H1 (cell line): ENCODE data around the gene UHRF2. TPM values are rescaled to one million over a fixed set of nuclear protein-coding genes. Genes with fewer than 3 reads are reported as not detected.

ENCODE experiments used
- CTCF ChIA-PET: fragments of 300-600 bp; sonication (Branson Sonifier 250); formaldehyde crosslinking; loops from one replicate; lab custom pipeline; 2021; ENCODE audit not compliant: partially characterized antibody; lab: Charles Lee
- POLR2A ChIA-PET: fragments of 300-600 bp; sonication (Branson Sonifier 250); formaldehyde crosslinking; loops from one replicate; lab custom pipeline; 2021; ENCODE audit warnings: inconsistent platforms; ENCODE audit not compliant: partially characterized antibody; lab: Charles Lee
- DNase-seq, 2 experiments: peaks; one replicate each; pipeline versions ENCODE4 v3.0.0 to v3.0.0-alpha.2; 2010 to 2022; ENCODE audit warnings: low spot score in 2 of 2, low read depth in 1 of 2, mixed read lengths in 1 of 2
- FAIRE-seq: peaks from 2 replicates; lab custom pipeline; 2011; peaks lifted over from hg19 to GRCh38; lab: Jason Lieb, UNC
- H2AFZ ChIP-seq: 2 replicates; pipeline ENCODE4 v1.8.1; 2012; ENCODE audit warnings: low read length, inconsistent platforms
- H2AK5ac ChIP-seq: 2 replicates; pipeline ENCODE4 v1.6.1; 2013; ENCODE audit warnings: low read depth, low read length
- H2BK120ac ChIP-seq: replicated peaks from 2 replicates; pipeline ENCODE3; 2013; ENCODE audit warnings: low read depth, low read length, inconsistent platforms
- H2BK12ac ChIP-seq: 2 replicates; pipeline ENCODE4 v1.6.1; 2013; ENCODE audit warnings: low read depth, low read length
- H2BK15ac ChIP-seq: 2 replicates; pipeline ENCODE4 v1.6.1; 2013; ENCODE audit warnings: low read length
- H2BK20ac ChIP-seq: 2 replicates; pipeline ENCODE4 v1.6.1; 2013; ENCODE audit warnings: low read length
- H2BK5ac ChIP-seq: 2 replicates; pipeline ENCODE4 v1.6.1; 2013; ENCODE audit warnings: low read depth, low read length
- H3K14ac ChIP-seq: 2 replicates; pipeline ENCODE4 v1.6.1; 2013; ENCODE audit warnings: inconsistent platforms; ENCODE audit not compliant: insufficient read length
- H3K18ac ChIP-seq: 2 replicates; pipeline ENCODE4 v1.6.1; 2013; ENCODE audit warnings: low read length; ENCODE audit errors: extremely low read depth
- H3K23ac ChIP-seq: 2 replicates; pipeline ENCODE4 v1.6.1; 2013; ENCODE audit warnings: inconsistent platforms; ENCODE audit not compliant: insufficient read length
- H3K23me2 ChIP-seq: 2 replicates; pipeline ENCODE4 v1.6.1; 2013; ENCODE audit warnings: low read depth, low read length
- H3K27ac ChIP-seq: 2 replicates; pipeline ENCODE4 v1.6.1; 2011; ENCODE audit warnings: low read depth, low read length, inconsistent platforms
- H3K27me3 ChIP-seq, 4 experiments: replicated peaks in 1 of 4; 1 replicate in 1 of 4; 2 replicates in 3 of 4; pipeline versions ENCODE4 v1.6.1 to v1.8.1; 2011 to 2013; ENCODE audit warnings: low read length in 3 of 4, mild to moderate bottlenecking in 3 of 4, inconsistent platforms in 2 of 4, mixed read lengths in 2 of 4, moderate library complexity in 1 of 4; ENCODE audit not compliant: control insufficient read depth in 3 of 4, insufficient read depth in 3 of 4; ENCODE audit errors: extremely low read depth in 1 of 4
- H3K36me3 ChIP-seq, 4 experiments: 2 replicates each; pipeline versions ENCODE4 v1.6.1 to v1.8.1; 2011 to 2013; ENCODE audit warnings: mild to moderate bottlenecking in 4 of 4, low read length in 3 of 4, moderate library complexity in 2 of 4, control low read depth in 1 of 4, inconsistent platforms in 1 of 4; ENCODE audit not compliant: insufficient read depth in 4 of 4, control insufficient read depth in 2 of 4
- H3K4ac ChIP-seq: replicated peaks from 2 replicates; pipeline ENCODE3; 2013; ENCODE audit warnings: low read length, low read depth, mixed read lengths, inconsistent platforms; ENCODE audit not compliant: insufficient read length
- H3K4me1 ChIP-seq, 4 experiments: replicated peaks in 1 of 4; 1 replicate in 1 of 4; 2 replicates in 3 of 4; pipeline versions ENCODE4 v1.6.1 to v1.8.1; 2011 to 2013; ENCODE audit warnings: low read length in 3 of 4, inconsistent platforms in 2 of 4, mixed read lengths in 1 of 4; ENCODE audit not compliant: insufficient read depth in 4 of 4, control insufficient read depth in 3 of 4
- H3K4me2 ChIP-seq, 2 experiments: 2 replicates each; pipeline versions ENCODE4 v1.6.1 to v1.8.1; 2011 to 2013; ENCODE audit warnings: low read depth in 2 of 2, low read length in 2 of 2, control low read depth in 1 of 2, inconsistent platforms in 1 of 2, mild to moderate bottlenecking in 1 of 2; ENCODE audit not compliant: insufficient read depth in 1 of 2
- H3K4me3 ChIP-seq, 4 experiments: fragments of 200-600, 300-600 bp in 1 of 4; sonication (generic), shearing (Covaris generic), sonication (Bioruptor Twin) in 1 of 4; 2 replicates each; pipeline versions ENCODE4 v1.5.1 to v1.8.1; 2011 to 2016; ENCODE audit warnings: low read length in 4 of 4, low read depth in 3 of 4, control low read depth in 2 of 4, inconsistent platforms in 2 of 4, mild to moderate bottlenecking in 2 of 4, mixed read lengths in 1 of 4, moderate library complexity in 1 of 4; ENCODE audit not compliant: insufficient read depth in 2 of 4; ENCODE audit errors: extremely low read depth in 1 of 4
- H3K56ac ChIP-seq: replicated peaks from 2 replicates; pipeline ENCODE3; 2013; ENCODE audit warnings: low read depth, mild to moderate bottlenecking, mixed read lengths, low read length, inconsistent platforms; ENCODE audit not compliant: insufficient read length
- H3K79me1 ChIP-seq: 2 replicates; pipeline ENCODE4 v1.6.1; 2013; ENCODE audit warnings: low read depth, low read length, control low read depth
- H3K79me2 ChIP-seq, 2 experiments: 2 replicates each; pipeline versions ENCODE4 v1.6.1 to v1.8.1; 2012 to 2013; ENCODE audit warnings: low read length in 2 of 2, mild to moderate bottlenecking in 2 of 2, inconsistent platforms in 1 of 2; ENCODE audit not compliant: insufficient read depth in 2 of 2, control insufficient read depth in 1 of 2
- H3K9ac ChIP-seq, 4 experiments: replicated peaks in 1 of 4; 1 replicate in 1 of 4; 2 replicates in 3 of 4; pipeline versions ENCODE4 v1.6.1 to v1.8.1; 2011 to 2013; ENCODE audit warnings: low read depth in 3 of 4, low read length in 3 of 4, control low read depth in 2 of 4, mild to moderate bottlenecking in 2 of 4, moderate library complexity in 2 of 4, inconsistent platforms in 1 of 4; ENCODE audit errors: extremely low read depth in 1 of 4
- H3K9me3 ChIP-seq, 2 experiments: 2 replicates each; pipeline versions ENCODE4 v1.6.1 to v1.8.1; 2012 to 2013; ENCODE audit warnings: mild to moderate bottlenecking in 2 of 2, moderate library complexity in 2 of 2, control low read depth in 1 of 2, inconsistent platforms in 1 of 2, low read depth in 1 of 2, low read length in 1 of 2, mixed read lengths in 1 of 2; ENCODE audit not compliant: insufficient read depth in 2 of 2
- H4K20me1 ChIP-seq, 2 experiments: replicated peaks in 1 of 2; 2 replicates each; pipeline versions ENCODE3 to v1.8.1; 2011 to 2013; ENCODE audit warnings: inconsistent platforms in 2 of 2, low read length in 2 of 2, mild to moderate bottlenecking in 1 of 2; ENCODE audit not compliant: insufficient read depth in 2 of 2, control insufficient read depth in 1 of 2
- H4K5ac ChIP-seq: 2 replicates; pipeline ENCODE4 v1.6.1; 2013; ENCODE audit warnings: low read length, low read depth, mixed read lengths, inconsistent platforms; ENCODE audit not compliant: insufficient read length
- H4K8ac ChIP-seq: 2 replicates; pipeline ENCODE4 v1.8.0; 2013; ENCODE audit warnings: mild to moderate bottlenecking, moderate library complexity, low read length, inconsistent platforms; ENCODE audit not compliant: insufficient read depth; ENCODE audit errors: extremely low read depth
- H4K91ac ChIP-seq: replicated peaks from 2 replicates; pipeline ENCODE3; 2013; ENCODE audit warnings: low read length, mixed read lengths, inconsistent platforms; ENCODE audit not compliant: insufficient read length
- GABPA ChIP-seq: IDR thresholded peaks from 2 replicates; pipeline ENCODE4 v1.6.1; 2011; ENCODE audit warnings: mild to moderate bottlenecking, low read length, moderate library complexity, borderline replicate concordance; ENCODE audit not compliant: insufficient read depth
- SUZ12 ChIP-seq: fragments of 200-600 bp; sonication (generic); IDR thresholded peaks from 2 replicates; pipeline ENCODE4 v1.6.1; 2012; ENCODE audit warnings: mild to moderate bottlenecking, inconsistent platforms, low read length, moderate library complexity, mixed read lengths
- TBP ChIP-seq: IDR thresholded peaks from 2 replicates; pipeline ENCODE4 v1.6.1; 2011; ENCODE audit warnings: low read depth, low read length, improper control_type of control experiment
- WGBS, 2 experiments: shearing (Covaris generic) in 1 of 2; methylation state at CpG; one replicate each; pipeline versions ENCODE4 v1.1.6 to v1.1.7; 2013 to 2015; ENCODE audit warnings: low lambda C conversion rate in 2 of 2, mixed read lengths in 2 of 2, inconsistent platforms in 1 of 2, low coverage in 1 of 2, missing lambda C conversion rate in 1 of 2; ENCODE audit not compliant: insufficient replicate concordance in 2 of 2, insufficient coverage in 1 of 2, insufficient read length in 1 of 2; ENCODE audit errors: extremely low coverage in 1 of 2, missing lambda C conversion rate in 1 of 2; 5-methylcytosine and 5-hydroxymethylcytosine counted together
- polyA plus RNA-seq, 7 experiments: library from polyadenylated mRNA; depleted of rRNA in 3 of 7; stranded (reverse) in 5 of 7; unstranded in 2 of 7; fragments of >200 nt in 5 of 7; fragments of 200-250 nt in 2 of 7; gene quantifications; 1 replicate in 5 of 7; 2 replicates in 1 of 7; 4 replicates in 1 of 7; pipeline versions ENCODE4 v1.2.1 to v1.2.3, GENCODE V29; 2011 to 2013; ENCODE audit warnings: missing spikeins in 2 of 7, mixed read lengths in 2 of 7
- total RNA-seq: library from RNA; stranded (reverse); fragmentation: NEBNext Ultra II Directional; extraction: Animal tissue kit (Norgen Biotek cat#: 25700); gene quantifications from 2 replicates; pipeline ENCODE4 v1.2.1, GENCODE V29; 2021

The UHRF2 gene
- total and polyA plus RNA-seq, 2 of the 8 experiments (the other 6 are each of a cell fraction or from before 2014, with no cell fraction given) = 31.8 to 48.0 TPM

DNA sequence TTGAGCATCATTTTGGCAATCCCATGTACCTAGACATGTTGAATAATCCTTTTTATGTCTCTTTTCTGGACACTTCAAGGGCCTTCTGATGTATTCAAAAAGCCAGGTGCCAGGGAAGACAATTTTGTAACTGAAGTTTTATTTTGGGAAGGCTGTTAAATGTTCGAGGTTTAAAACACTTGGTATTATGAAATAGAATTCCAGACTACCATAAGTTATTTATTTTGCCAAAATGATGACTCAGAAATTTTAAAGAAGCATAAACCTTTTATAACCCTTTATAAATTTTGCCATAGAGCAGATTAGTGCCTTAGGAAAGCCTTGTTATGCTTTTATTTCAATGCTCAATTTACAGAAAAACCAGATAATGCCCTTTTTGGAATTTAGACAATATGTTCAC is 30.3 kb upstream of the UHRF2 start:
- Histone ChIP-seq H2BK20ac (no peak overlapping the region), H4K8ac (no peak overlapping the region), H3K18ac (no peak overlapping the region), H2BK120ac (no peak overlapping the region), H2BK5ac (no peak overlapping the region), H3K79me1 (no peaks in the 10 kb centered on the region), H3K27me3 (no peaks in the 10 kb centered on the region)
- TF ChIP-seq SUZ12 = no peak
- TF ChIP-seq GABPA = no peak
- TF ChIP-seq TBP = no peak
- TF ChIP-seq, all 59 proteins: peak for 0
- Histone ChIP-seq H3K23ac (no peak overlapping the region), H3K9ac (no peak overlapping the region), H3K79me2 (no peaks in the 10 kb centered on the region), H4K20me1 (no peaks in the 10 kb centered on the region), H3K4me1 (0 out of 7 replicates have a peak, but pooled peaks cover 0 to 3% (median 0%) of the 10 kb centered on the region in 4 experiments), H2AFZ (no peak overlapping the region), H3K56ac (no peak overlapping the region), H2BK12ac (no peak overlapping the region), H3K14ac (no peak overlapping the region), H3K9me3 (no peaks in the 10 kb centered on the region), H2BK15ac (no peak overlapping the region), H3K4ac (no peak overlapping the region), H2AK5ac (no peak overlapping the region), H3K23me2 (no peaks in the 10 kb centered on the region), H3K4me3 (no peak overlapping the region), H4K5ac (no peak overlapping the region), H4K91ac (no peak overlapping the region), H3K27ac (no peak overlapping the region), H3K36me3 (no peaks in the 10 kb centered on the region), H3K4me2 (no peak overlapping the region)
- ChIA-PET POLR2A (no interaction called here), CTCF (no interaction called here)
- WGBS, 2 experiments = 86% methylated on average over 1 of the region's 1 CpG; no CpG with 5 or more reads in 1 of the 2 experiments
- DNase-seq (no peak), FAIRE-seq (no peak)
